Astrocyte (in vitro differentiated cells and primary cell): ENCODE measurements around the gene RNF41. TPM values are rescaled to one million over a fixed set of nuclear protein-coding genes. Genes with fewer than 3 reads are reported as not detected.

Source experiments
- DNase-seq: peaks from one replicate; pipeline ENCODE4 v3.0.0-alpha.2; 2010; ENCODE audit warnings: low read depth
- FAIRE-seq: peaks from 2 replicates; lab custom pipeline; 2011; peaks lifted over from hg19 to GRCh38; lab: Jason Lieb, UNC
- H2AFZ ChIP-seq: 2 replicates; pipeline ENCODE4 v1.6.0; 2012; ENCODE audit warnings: low read depth, low read length, inconsistent platforms
- H3K27ac ChIP-seq: 2 replicates; pipeline ENCODE4 v1.5.1; 2011; ENCODE audit warnings: low read depth, low read length, inconsistent platforms
- H3K27me3 ChIP-seq: 2 replicates; pipeline ENCODE4 v1.6.0; 2011; ENCODE audit warnings: low read length, inconsistent platforms; ENCODE audit not compliant: insufficient read depth
- H3K36me3 ChIP-seq: 2 replicates; pipeline ENCODE4 v1.5.1; 2011; ENCODE audit warnings: low read length, inconsistent platforms; ENCODE audit not compliant: insufficient read depth
- H3K4me1 ChIP-seq: 2 replicates; pipeline ENCODE4 v1.5.1; 2011; ENCODE audit warnings: low read length, inconsistent platforms; ENCODE audit not compliant: insufficient read depth
- H3K4me2 ChIP-seq: 2 replicates; pipeline ENCODE4 v1.6.0; 2012; ENCODE audit warnings: low read length, inconsistent platforms
- H3K4me3 ChIP-seq: 2 replicates; pipeline ENCODE4 v1.5.1; 2011; ENCODE audit warnings: low read depth, mild to moderate bottlenecking, low read length, inconsistent platforms; ENCODE audit not compliant: insufficient read depth
- H3K79me2 ChIP-seq: 2 replicates; pipeline ENCODE4 v1.6.0; 2012; ENCODE audit warnings: mild to moderate bottlenecking, low read length, inconsistent platforms; ENCODE audit not compliant: insufficient read depth
- H3K9ac ChIP-seq: 2 replicates; pipeline ENCODE4 v1.6.0; 2012; ENCODE audit warnings: mild to moderate bottlenecking, low read length, inconsistent platforms
- H3K9me3 ChIP-seq: 2 replicates; pipeline ENCODE4 v1.5.1; 2012; ENCODE audit warnings: low read depth, mild to moderate bottlenecking, low read length, inconsistent platforms; ENCODE audit not compliant: insufficient read depth
- H4K20me1 ChIP-seq: 2 replicates; pipeline ENCODE4 v1.6.0; 2012; ENCODE audit warnings: low read length, inconsistent platforms; ENCODE audit not compliant: insufficient read depth
- H3K27ac Mint-ChIP-seq: one replicate; pipeline ENCODE4 v1.8.0; 2021; ENCODE audit warnings: mild to moderate bottlenecking, mixed read lengths; ENCODE audit not compliant: unreplicated experiment
- H3K27me3 Mint-ChIP-seq: one replicate; pipeline ENCODE4 v1.8.0; 2021; ENCODE audit warnings: low read depth, mixed read lengths; ENCODE audit not compliant: unreplicated experiment
- H3K36me3 Mint-ChIP-seq: one replicate; pipeline ENCODE4 v1.8.0; 2021; ENCODE audit warnings: low read depth, mixed read lengths; ENCODE audit not compliant: unreplicated experiment
- H3K4me1 Mint-ChIP-seq: one replicate; pipeline ENCODE4 v1.8.0; 2021; ENCODE audit warnings: low read depth, mixed read lengths; ENCODE audit not compliant: unreplicated experiment
- H3K4me3 Mint-ChIP-seq: one replicate; pipeline ENCODE4 v1.8.0; 2021; ENCODE audit warnings: mild to moderate bottlenecking, moderate library complexity, mixed read lengths; ENCODE audit not compliant: unreplicated experiment
- H3K9me3 Mint-ChIP-seq: one replicate; pipeline ENCODE4 v1.8.0; 2021; ENCODE audit warnings: mild to moderate bottlenecking, mixed read lengths; ENCODE audit not compliant: unreplicated experiment
- CTCF ChIP-seq: IDR thresholded peaks from 2 replicates; pipeline ENCODE4 v1.5.1; 2011; ENCODE audit warnings: low read depth, mild to moderate bottlenecking, inconsistent platforms, low read length, moderate library complexity; ENCODE audit not compliant: insufficient read depth
- EZH2 ChIP-seq: IDR thresholded peaks from 2 replicates; pipeline ENCODE4 v1.6.1; 2012; ENCODE audit warnings: mild to moderate bottlenecking, low read length, inconsistent platforms; ENCODE audit not compliant: insufficient read depth
- total RNA-seq: library from RNA; stranded (reverse); gene quantifications from 2 replicates; pipeline ENCODE4 v1.2.1, GENCODE V29; 2021

The RNF41 gene
- total RNA-seq, 1 donor from 2014 or later: 85.8 TPM

DNA sequence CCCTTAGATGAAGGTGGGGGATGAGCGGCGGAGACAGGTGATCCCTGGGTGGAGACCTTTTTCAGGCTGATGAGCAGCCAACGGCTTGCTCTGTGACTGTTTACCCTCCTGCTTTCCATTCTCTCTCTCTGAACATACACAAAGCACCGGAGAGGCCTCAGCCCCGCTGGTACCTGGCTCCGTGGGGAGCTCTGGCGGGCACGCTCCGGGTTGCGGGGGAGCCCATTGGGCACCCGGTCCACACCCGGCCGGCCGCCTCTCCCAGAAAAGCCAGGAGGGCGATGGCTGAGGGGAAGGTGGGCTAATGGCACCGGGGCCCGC is 33.0 kb downstream of the RNF41 start:
- H3K4me1 Mint-ChIP-seq: peaks cover 6% of the 10 kb centered on the region
- peak overlapping the region; percentile 67 for H3K27ac Mint-ChIP-seq
- DNase-seq (no peak), FAIRE-seq (no peak)
- H3K36me3 Mint-ChIP-seq: peaks cover 3% of the 10 kb centered on the region
- Histone ChIP-seq H3K4me2 (peak overlapping the region; percentile 85), H3K79me2 (peaks cover 30% of the 10 kb centered on the region), H4K20me1 (peaks cover 24% of the 10 kb centered on the region), H2AFZ (peak overlapping the region; percentile 49), H3K36me3 (peaks cover 20% of the 10 kb centered on the region), H3K4me1 (peaks cover 13% of the 10 kb centered on the region), H3K27me3 (no peaks in the 10 kb centered on the region), H3K9me3 (no peaks in the 10 kb centered on the region), H3K27ac (no peak overlapping the region), H3K9ac (peak overlapping the region; percentile 85), H3K4me3 (peak overlapping the region; percentile 75)
- TF ChIP-seq EZH2: no peak
- TF ChIP-seq CTCF: no peak
- no peaks in the 10 kb centered on the region for H3K9me3 Mint-ChIP-seq
- H3K4me3 Mint-ChIP-seq: peak overlapping the region; percentile 91
- H3K27me3 Mint-ChIP-seq: no peaks in the 10 kb centered on the region

GRCh38 chr12:56188131-56188777 is 33.5 kb downstream of the RNF41 start:
- TF ChIP-seq CTCF (no peak), EZH2 (no peak)
- H3K4me3 Mint-ChIP-seq: peak overlapping the region; percentile 91
- Histone ChIP-seq H4K20me1 (peaks cover 27% of the 10 kb centered on the region), H3K4me2 (peak overlapping the region; percentile 85), H3K27ac (no peak overlapping the region), H3K9me3 (no peaks in the 10 kb centered on the region), H3K4me1 (peaks cover 13% of the 10 kb centered on the region), H3K4me3 (peak overlapping the region; percentile 75), H3K27me3 (no peaks in the 10 kb centered on the region), H3K9ac (peak overlapping the region; percentile 85), H3K79me2 (peaks cover 30% of the 10 kb centered on the region), H2AFZ (peak overlapping the region; percentile 49), H3K36me3 (peaks cover 25% of the 10 kb centered on the region)
- H3K9me3 Mint-ChIP-seq: no peaks in the 10 kb centered on the region
- no peak for DNase-seq
- peaks cover 6% of the 10 kb centered on the region for H3K4me1 Mint-ChIP-seq
- H3K27ac Mint-ChIP-seq: peak overlapping the region; percentile 67
- H3K27me3 Mint-ChIP-seq: no peaks in the 10 kb centered on the region
- no peak for FAIRE-seq
- peaks cover 3% of the 10 kb centered on the region for H3K36me3 Mint-ChIP-seq

DNA sequence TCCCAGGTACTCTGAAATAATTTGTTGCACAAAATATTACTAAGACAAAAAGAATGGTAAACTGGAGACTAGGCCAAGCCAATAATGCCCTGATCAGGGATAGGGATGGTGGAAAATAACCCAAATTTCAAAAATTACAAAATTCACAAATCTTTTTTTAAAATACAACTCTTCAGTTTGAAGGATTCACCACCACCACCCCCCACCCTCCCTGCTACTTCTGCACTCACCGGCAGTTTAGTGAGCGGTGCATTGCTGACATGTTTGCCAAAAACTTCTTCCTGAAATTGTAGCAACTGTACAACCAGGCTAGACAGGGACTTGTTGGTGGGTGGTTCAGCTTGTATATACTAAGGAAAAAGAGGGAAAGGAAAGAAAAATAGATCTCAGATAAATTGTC is 34.8 kb downstream of the RNF41 start:
- H3K4me3 ChIP-seq: no peak overlapping the region
- no peaks in the 10 kb centered on the region for H3K9me3 ChIP-seq
- no peak overlapping the region for H3K27ac ChIP-seq
- no peak overlapping the region for H3K9ac ChIP-seq
- peaks cover 27% of the 10 kb centered on the region for H4K20me1 ChIP-seq
- peak overlapping the region; percentile 85 for H3K4me2 ChIP-seq
- H3K27ac Mint-ChIP-seq: no peak overlapping the region
- FAIRE-seq (no peak), DNase-seq (no peak)
- H3K27me3 Mint-ChIP-seq: no peaks in the 10 kb centered on the region
- TF ChIP-seq EZH2 (no peak), CTCF (no peak)
- peaks cover 29% of the 10 kb centered on the region for H3K36me3 ChIP-seq
- peak overlapping the region; percentile 91 for H3K4me3 Mint-ChIP-seq
- no peaks in the 10 kb centered on the region for H3K9me3 Mint-ChIP-seq
- peaks cover 3% of the 10 kb centered on the region for H3K36me3 Mint-ChIP-seq
- peaks cover 6% of the 10 kb centered on the region for H3K4me1 Mint-ChIP-seq
- H2AFZ ChIP-seq: no peak overlapping the region
- peaks cover 13% of the 10 kb centered on the region for H3K4me1 ChIP-seq
- peaks cover 30% of the 10 kb centered on the region for H3K79me2 ChIP-seq
- no peaks in the 10 kb centered on the region for H3K27me3 ChIP-seq
